Activated CD4-positive, alpha-beta T cell treated with anti-CD3 and anti-CD28 coated beads, Interleukin-2, amount 50 U/mL, for 1 hour (primary cell): ENCODE measurements around the gene KIAA1614.

Source experiments
- DNase-seq: peaks from one replicate; pipeline ENCODE4 v3.0.0-alpha.2; 2020

The KIAA1614 gene, protein sequence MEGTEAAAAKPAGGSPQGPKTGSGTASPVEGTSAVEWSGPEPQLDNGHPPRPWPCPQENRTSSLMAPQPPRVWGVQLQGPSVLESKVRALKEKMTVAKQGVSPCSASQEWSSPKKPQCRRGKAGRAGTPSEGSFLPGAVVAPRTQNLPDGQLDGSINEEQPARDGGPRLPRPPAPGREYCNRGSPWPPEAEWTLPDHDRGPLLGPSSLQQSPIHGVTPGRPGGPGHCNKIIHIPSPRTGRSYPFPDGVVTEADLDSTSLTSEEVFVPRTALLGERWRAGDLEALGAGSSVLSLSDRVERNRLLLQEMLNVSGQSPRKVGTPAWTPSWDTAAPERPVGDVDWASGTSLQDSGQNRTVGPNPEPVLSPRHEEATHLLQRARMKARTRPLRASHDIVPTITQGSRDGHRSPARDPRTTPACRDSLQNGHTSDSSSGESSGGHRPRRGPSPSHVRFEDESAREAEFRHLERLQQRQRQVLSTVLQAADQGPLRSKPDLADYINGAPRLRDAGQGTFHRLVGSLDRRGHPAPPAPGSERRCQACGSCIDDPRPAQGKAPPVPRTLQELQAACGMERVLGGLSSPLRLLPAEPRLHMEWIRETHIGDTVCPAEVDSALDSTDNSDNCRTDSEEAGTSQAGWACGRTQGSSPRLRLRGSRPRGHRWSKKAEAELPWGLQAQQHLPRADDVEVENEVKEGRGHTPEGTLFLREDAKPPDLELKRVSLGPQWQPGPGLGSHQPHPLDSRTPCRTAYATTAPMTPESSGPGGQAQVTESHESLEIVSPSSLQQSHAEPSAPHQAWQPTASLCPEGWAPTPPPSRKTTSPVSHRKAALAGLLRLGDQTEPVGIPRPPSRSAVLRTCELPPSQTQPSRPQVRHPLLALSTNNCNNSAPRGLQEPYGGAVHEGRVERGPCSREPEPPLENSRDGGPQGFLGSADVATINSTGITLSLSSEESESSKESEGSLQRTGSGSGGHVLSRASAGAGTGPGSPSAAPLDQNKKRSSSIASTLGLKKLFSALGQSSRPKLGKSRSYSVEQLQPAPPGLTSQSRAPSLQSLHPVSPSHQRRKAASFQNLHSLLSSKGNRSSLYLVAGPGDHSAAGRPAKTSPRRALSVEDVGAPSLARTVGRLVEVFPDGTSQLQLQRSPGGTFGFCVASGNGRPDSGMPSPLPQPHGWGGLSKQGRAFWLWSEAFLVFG

DNA sequence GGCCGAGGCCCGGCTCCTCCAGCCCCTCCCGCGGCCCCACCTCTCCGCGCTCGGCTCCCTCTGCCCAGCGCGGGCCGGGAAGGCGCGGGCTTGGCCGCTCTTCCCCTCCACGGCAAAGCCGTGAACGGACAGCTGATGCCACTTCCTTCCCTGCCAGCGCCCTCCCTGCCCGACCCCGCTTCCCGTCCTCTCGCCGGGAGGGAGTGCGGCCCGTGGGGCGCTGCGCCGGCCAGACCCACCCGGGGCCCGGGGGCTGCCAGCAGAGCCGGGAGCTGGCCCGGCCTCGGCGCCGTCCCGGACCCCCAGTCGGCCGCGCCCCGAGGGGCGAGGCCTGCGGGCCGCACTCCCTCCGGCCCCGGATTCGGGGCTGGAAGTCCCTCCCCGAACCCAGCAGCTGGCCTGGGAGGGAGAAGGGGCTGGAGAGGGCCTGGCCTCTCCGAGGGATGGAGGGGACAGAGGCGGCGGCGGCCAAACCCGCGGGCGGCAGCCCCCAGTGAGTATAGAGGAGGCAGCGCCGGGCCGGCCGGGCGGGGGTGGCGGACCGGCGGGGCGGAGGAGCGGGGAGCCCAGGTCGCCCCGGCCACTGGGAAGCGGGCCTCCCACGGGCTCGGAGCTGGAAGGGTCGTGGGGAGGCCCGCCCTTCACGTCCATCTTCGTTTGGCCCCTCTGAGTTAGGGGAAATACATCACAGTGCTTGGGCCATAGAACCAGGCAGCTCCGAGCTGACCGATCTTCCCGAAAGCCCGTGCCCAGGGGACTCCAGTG, at the start of gene KIAA1614:
Gene KIAA1614, plus strand, starts transcription at position 97 of the 765 bp plus-strand sequence. Its CDS starts 347 bp downstream, at position 444.
- DNase-seq: no peak

DNA sequence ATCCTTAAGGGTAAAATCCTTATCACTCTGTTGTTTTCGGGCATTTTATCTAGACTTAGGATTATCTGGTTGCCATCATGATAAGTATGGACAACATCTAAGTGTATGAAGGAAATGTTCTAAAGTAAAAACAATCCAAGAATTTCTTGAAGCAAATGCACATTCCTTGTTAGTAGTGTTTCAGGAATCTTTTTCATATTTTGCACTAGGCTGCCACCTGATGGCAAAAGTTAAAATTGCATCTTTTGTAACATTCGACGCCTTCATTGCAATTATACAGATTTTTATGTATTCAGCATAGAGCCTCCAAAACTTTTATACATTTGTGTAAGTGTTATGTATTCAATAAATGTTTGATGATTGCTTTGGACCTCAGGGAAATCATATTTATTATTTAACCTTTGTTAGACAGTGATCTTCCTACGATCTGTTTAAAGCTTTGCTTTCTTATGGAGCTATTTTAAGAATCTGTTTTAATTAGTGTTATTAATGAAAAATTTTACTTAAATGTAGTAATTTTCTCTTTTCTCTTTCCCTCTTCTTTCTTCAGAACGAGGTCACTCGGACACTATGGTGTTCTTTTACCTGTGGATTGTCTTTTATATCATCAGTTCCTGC, 49.4 kb upstream of the KIAA1614 start:
- peak; percentile 6 for DNase-seq

DNA sequence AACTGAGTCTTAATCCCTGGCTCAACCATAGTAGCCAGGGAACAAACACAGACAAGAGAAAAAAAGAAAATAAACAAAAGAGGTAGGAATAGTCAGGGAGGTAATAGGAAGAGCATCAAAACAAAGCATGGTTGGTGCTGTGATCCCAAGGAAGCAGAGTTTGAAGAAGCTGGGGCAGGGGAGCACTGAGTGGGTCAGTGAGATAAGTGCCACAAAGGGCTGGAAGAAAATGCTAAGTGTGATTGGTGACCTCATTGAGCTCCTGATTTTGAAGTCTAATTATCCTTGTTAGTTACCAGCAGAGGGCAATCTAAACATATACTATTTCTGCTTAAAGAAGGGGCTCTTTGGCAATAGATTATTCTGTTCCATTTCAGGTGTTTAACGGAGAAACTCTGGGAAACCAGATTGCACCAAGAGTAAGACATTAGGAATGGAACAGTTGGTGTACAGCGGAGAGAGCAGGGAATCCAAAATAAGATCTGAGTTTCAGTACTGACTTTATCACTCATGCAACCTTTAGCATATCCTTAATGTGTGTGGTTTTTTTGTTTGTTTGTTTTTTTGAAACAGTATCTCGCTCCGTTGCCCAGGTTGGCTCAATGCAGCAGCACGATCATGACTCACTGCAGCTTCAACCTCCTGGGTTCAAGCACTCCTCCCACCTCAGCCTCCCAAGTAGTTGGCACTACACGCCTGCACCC, 30.7 kb upstream of the KIAA1614 start:
- no peak for DNase-seq

DNA sequence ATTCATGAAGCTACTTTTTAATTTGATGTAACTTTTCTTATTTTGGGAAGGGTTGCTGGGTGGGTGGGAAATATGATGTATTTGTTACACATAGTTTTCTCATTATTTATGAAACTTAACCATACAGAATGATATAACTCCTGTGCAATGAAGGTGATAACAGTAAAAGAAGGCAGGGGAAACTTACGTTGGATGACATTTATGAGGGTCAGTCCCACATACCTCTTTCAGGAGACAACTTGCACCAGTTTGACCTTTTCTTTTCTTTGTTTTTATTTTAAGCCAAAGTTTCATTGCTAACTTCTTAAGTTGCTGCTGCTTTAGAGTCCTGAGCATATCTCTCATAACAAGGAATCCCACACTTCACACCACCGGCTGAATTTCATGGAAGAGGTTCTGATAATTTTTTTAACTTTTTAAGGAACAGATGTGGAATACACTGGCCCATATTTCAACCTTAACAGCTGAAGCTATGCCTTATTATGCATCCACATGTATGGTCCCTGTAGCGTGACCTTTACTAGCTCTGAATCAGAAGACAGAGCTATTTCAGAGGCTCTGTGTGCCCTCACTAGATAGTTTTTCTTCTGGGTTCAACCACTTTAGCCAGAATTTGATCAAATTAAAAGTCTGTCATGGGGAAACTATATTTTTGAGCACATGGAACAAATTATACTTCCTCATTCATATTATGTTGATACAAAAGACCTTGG, 28.0 kb upstream of the KIAA1614 start:
- no peak for DNase-seq

DNA sequence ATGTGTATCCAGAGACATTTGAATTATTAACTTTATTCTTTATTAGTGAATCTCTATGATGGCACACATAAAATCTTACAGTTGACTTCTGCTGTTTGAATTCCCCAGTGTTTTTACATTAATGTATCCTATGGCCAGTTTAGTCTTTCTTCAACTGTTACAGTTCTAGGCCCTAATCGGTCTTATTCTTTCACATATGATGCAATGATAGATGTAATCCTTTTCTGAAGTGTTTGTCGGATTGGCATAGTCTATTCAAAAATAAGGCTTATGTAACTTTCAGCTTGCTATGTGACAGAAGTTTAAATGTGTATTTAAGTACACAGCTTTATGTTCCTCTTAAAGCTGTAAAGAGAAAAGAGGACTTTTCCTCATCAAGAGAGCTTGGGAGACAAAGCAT, 26.4 kb upstream of the KIAA1614 start:
- DNase-seq: no peak

DNA sequence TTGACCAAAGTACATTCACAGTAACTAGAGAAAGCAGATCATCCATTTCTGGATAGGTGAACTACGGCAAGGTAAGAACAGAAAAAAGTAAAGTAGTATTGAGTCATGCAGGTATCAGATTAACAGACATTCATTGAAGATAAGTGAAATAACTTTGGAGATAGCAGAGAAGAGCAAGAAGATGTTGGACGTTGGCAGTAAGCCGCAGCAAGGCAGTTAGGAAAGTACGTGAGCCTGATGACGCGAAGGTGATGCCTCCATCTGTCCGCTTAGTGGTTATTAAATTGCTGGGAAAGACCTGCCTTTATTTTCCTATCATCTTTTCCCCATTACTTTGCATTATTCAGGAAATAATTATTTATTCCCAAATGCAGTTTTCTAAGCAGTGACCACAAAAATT, 24.9 kb upstream of the KIAA1614 start:
- DNase-seq: no peak

DNA sequence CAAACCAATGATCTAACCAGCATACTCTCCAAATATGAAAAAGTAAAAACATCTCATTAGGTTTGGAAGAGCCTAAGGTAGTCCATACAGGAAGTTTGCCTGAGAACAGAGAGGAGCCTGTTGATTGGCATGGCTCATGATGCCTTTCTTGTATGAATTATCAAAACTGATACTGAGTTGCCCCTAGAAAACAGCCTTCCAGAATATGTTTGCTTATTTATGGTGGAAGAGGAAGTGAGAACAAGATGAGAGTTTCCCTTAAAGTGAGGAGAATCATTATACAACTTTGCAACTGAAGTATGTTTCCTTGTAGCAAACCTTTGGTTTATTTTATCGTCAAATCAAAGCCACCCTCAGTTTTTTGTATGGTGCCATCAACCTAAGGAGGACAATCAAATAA, 23.8 kb upstream of the KIAA1614 start:
- DNase-seq: no peak

DNA sequence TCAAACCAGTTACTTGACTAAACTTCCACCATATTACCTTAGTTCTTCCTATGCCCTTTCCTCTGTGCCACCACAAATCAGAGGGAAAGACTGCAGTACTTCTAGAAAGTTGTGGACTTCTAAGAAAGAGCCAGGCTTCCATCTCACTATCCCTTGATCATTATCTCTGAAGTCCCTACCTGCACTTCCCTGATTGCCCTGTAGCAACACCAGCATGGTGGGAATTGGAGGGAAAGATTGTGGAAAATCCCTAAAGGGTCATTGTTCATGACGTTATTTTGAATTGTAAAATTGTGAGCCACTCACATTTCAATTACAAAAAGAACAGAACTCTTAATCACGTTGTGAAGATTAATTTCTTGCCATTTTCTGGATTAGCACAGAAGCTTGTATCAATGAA, 23.4 kb upstream of the KIAA1614 start:
- DNase-seq: no peak

DNA sequence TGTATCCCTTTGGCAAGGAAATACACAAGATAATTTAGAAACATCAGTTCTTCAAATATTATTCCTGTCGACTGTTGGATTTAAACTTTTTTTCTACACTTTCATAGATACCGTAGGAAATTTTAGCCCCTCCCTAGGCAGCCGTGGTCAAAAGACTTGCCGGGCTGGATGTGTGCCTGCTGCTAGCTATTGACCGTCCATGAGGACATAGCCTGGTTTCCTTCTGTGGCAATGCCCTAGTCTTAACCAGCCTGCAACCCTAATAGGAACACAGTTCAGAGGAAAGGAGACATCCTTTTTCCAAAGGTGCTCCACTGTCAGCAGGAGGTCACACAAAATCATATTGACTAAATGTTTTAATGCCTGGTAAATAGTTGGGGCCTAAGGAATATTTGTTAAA, 20.4 kb upstream of the KIAA1614 start:
- DNase-seq: no peak

DNA sequence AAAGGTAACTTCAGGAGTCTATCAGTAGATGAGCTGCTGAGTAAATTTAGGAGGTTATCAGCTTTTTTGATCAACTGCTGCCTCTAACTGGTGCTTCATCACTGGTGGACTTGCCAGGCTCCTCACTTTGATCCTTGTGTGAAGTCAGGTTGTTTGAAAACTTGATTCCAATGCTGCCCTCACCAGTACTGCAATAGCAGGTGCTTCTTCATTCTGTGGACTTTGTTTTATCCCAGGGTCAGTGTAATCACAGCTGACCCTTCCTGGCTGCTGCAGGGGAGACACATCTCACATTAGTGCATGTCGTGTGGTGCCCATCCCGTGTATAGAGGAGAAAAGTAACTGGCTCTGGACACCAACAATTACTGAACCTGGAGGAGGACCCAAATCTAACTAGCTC, 20.0 kb upstream of the KIAA1614 start:
- DNase-seq: no peak

DNA sequence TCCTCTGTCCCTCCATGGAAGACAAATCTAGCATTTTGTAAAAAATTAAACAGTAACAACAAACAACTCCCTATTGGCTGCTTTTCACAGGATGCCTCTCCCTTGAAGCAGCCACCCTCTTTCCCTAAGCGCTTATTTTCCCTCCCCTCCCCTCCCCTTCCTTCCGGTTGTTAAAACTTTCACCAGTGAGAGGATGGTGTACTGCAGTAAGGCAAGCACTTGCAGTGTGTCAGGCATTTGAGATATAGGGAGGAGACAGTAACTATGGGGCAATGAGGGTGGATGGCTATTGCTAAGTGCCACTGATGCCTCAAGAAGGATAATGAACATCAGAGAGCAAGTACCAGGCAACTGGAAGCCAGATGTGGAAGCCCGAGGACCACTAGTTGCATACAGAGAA, 19.1 kb upstream of the KIAA1614 start:
- no peak for DNase-seq

DNA sequence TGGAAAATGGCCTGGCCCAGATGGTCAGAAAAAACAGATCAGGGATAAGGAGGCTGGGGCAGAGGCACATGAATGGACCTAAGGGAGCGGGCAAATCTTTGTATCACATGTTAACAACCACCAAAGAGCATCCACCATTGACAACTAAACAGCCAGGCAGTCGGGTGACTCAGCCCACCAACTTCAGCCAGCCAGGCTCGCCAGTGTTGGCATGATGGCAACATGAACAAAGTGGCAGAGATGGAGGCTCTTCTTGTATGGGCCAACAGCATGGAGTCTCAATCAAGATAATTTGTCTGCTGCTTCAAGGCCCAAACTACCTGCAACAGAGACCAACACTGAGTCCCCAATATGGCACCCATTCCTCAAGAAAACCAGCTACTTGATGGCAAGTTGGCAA, 16.5 kb upstream of the KIAA1614 start:
- DNase-seq: no peak

DNA sequence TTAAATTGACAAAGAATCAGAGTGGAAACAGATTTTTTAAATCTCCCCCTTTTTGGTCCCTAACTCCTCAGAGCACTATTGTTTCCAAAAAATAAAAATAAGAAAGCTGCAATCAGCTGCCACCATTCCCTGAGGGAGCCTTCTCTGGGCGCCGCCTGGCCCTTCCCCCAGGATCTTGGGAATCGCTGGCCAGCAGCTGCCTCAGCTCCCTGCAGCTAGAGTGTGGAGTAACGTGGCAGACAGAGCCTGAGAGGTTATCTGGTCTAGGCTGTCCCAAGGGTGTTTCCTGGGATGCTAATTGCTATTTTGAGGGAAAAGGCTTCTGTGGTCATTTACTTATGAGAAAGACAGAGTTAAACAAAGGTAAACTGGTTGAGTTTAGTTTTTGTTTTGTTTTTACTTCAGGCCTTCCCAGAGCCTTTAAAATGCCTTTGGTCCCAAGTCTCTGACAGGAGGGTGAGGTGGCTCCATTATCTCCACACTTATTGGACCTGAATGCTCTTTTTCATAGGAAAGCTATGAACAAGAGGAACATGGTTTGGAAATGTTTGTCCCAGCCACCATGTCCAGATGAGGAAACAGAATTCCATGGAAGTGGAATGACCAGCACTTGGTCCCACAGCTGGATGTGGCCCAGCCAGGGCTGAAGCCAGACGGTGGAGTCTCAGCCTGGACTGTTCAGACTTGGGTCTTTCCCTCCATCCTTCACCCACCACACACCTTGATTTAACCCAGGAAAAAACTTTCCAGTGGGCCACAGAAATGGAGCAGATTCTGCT, 14.1 kb upstream of the KIAA1614 start:
- no peak for DNase-seq

DNA sequence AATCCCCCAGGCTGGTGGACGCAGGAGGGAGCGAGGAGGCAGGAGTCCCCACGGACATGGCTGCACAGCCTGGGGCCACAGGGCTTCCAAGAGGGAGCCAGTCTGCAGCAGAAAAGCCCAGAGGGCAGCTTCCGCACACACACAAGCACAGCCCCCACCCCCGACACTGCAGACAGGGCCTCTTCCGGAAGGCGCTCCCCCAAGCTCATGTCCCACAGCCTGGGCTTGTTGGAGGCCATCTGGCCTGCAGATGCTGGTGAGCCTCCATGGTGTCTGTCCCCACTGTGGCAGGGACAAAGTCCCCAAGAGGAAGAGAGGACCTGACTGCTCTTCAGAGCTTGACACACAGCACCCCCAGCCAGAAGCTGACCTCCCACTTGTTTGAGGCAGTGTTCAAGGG, 13.4 kb upstream of the KIAA1614 start:
- no peak for DNase-seq

DNA sequence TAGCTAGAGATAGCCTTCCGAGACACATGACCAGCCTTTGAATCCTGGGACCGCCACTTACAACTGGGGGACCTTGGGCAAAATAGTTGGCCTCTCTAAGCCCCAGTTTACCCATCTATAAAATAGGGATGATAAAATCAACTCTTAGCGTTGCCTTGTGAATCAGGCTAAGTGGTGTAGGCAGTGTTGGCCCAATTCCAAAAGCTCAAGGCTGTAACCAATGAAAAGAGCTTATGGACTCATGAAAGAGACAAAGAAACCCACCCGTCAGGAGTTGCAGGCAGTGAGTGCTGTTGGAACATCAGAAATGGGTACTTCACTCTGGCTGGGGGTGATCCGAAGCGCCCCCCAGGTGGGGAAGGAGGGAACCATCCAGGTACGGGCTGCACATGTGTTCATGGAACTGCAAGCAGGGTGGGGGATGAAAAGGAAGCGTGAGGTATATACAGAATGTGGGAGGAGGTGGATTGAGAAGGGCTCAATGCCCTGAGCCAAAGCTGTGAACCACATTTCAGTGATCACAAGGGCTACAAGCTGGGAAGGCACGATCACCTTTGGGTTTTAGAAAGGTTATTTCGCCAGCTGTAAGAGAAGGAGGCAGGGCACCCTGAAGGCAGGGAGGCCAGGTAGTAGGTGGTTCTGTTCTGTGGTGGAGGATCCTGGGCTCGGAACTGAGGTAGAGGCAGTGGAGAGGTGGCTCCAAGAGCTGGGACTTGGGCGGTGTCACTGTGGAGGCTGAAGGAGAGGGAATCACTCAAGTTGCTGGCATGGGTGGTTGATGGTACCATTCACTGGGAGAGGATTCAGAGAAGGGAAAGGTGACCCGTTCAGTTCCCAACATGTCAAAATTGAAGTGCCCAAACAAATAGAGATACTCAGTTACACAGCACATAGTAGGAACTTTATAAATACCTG, 11.4 kb upstream of the KIAA1614 start:
- no peak for DNase-seq

DNA sequence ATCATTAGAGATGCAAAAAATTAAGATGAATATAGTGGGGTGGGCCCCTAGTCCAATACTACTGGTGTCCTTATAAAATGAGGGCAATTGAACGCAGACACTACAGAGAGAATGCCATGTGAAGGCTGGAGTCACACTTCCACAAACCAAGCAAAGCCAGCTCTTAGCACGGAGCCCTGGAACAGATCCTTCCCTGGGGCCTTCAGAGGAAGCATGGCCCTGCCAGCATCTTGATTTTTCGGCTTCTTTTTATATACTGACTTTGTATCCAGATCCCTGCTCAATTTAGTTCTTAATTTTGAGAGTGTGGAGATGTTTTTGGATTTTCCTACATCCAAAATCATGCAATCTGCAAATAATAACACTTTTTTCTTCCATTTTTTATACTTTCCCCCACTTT, 10.2 kb upstream of the KIAA1614 start:
- DNase-seq: no peak

DNA sequence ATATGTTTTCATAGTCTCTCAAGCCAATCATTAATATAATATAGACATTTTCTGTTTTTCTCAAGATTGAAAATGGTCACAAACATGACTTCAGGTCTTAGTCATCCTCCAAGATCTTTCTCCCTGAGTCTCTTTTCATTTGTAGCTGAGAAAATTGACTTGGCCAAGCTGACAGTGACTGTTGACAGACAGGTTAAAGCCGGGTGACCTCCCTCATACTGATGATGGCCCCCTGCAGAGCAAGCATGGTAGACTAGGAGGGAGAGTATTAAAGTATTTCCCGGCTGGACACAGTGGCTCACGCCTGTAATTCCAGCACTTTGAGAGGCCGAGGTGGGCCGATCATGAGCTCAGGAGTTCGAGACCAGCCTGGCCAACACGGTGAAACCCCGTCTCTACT, 6.8 kb upstream of the KIAA1614 start:
- no peak for DNase-seq

DNA sequence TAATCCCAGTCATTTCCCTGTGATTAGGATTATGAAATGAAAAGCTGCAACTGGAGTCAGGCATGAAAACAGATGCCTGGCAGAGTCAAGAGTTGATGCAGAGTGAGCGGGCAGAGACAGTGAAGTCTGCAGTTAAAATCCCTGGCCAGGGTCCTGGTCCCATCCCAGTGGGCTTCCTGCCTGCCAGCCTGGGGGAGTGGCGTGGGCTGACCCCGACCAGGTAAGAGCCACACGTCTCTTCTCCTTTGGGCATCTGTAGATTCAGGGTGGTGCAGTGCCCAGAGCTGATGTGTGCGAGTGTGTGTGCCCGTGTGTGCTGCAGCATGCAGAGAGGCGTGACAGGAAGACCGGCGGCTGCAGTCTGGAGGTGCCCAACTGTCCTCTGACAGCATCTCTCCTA, 6.2 kb upstream of the KIAA1614 start:
- no peak for DNase-seq
